ENCODE measurements around the gene CTU2. TPM values are rescaled to one million over a fixed set of nuclear protein-coding genes. Genes with fewer than 3 reads are reported as not detected.

Gene CTU2
- total RNA-seq, 1 experiment from 2014 or later, result 10.3 TPM

DNA sequence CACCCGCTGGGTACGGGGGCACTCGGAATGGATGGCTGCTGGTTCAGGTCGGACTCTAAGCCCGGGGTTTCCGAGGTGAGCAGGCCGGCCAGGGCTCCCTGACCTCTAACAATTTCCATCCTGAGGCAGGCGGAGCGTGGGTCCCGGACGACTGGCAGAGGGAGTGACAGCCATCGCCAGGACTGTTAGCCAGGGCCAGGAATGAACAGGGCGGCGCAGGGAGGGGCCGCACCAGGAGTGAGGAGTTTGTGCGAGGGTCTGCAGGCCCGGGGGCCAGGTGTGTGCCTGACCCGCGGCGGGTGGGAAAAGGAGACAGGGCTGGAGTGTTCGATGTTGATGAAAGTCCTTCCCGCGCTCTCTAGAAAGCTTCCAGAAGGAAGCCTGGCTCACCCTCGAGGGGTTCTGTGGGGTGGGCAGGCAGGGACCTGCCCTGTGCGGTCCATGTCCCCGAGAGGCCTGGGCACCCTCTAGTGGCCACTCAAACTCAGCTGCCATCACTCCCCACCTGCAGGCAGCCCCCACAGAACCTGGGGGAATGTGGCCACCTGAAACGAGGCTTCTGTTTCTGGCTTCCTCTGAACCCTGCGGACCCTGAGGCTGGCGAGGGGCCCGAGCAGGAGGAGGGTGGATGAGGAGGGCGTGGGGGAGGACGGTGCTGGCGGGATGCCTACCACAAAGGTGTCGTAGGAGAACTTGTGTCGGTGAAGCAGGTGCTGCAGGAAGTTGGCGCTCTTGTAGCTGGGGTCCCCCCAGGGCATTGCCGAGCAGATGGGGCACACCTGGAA, 8.3 kb upstream of the CTU2 start:
- H3K27me3 ChIP-seq, result no peaks in the 10 kb centered on the region
- H3K4me3 ChIP-seq, result no peak overlapping the region
- no peak for DNase-seq
- no peaks in the 10 kb centered on the region for H3K4me1 ChIP-seq
- H3K27ac ChIP-seq, result no peak overlapping the region
- no peaks in the 10 kb centered on the region for H3K36me3 ChIP-seq
- H3K9me3 ChIP-seq (replicated peaks), result no peaks in the 10 kb centered on the region

DNA sequence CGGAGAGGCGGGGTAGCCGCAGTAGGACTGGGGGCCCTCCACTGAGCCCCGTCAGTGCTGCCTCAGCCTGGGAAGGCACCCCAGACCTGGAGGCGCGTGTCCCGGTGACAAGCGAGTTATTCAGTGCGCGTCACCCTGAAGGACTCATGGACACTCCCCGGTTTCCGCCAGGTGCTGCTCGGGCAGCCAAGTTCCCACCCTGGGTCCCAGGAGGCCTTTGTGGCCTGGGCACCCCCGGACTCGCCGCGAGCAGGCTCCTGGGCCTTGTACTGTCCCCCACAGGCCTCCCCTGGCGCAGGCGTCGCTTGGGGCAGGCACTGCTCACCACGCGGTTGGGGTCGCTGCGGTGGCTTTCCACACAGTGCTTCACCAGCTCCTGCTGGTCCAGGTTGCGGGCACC, 7.7 kb upstream of the CTU2 start:
- Histone ChIP-seq H3K4me1 (no peaks in the 10 kb centered on the region), H3K27me3 (no peaks in the 10 kb centered on the region), H3K27ac (no peak overlapping the region), H3K9me3 (replicated peaks) (no peaks in the 10 kb centered on the region), H3K4me3 (no peak overlapping the region), H3K36me3 (no peaks in the 10 kb centered on the region)
- no peak for DNase-seq

DNA sequence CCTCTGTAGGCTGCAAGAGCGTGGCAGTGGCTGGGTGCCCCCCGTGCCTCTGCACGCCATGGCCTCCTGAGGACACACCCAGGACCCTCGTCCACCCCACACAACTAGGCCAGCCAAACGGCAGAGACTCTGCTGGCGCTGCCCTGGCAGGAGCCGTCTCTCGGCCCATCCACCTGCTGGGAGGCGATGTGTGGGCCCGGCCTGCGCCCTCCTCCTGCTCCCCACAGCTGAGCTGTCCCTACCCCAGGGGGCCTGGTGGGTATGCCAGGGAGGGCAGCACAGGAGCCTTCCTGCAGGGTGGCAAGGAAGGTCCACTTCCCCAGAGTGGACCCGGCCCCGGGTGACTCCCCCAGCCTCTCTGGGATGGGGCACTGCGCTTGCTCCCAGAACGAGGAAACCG, 7.1 kb upstream of the CTU2 start:
- no peak for DNase-seq
- Histone ChIP-seq H3K9me3 (replicated peaks) (no peaks in the 10 kb centered on the region), H3K27me3 (no peaks in the 10 kb centered on the region), H3K36me3 (no peaks in the 10 kb centered on the region), H3K4me3 (no peak overlapping the region), H3K4me1 (no peaks in the 10 kb centered on the region), H3K27ac (no peak overlapping the region)

DNA sequence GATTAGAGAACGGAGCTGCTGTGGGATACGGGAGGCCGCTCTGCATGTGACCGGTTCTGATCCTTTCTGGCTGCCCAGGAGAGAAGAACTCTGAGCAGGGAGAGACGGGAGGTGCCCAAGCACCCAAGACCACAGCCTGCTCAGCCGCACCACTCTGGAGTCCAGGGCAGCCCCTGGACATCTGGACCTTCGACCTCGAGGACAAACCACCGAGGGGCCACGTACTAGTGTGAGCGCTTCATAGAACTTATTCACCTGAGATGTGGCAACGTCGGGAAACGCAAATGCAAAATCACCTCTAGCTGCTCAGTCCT, 6.0 kb upstream of the CTU2 start:
- Histone ChIP-seq H3K9me3 (replicated peaks) (no peaks in the 10 kb centered on the region), H3K36me3 (no peaks in the 10 kb centered on the region), H3K4me3 (no peak overlapping the region), H3K27ac (no peak overlapping the region), H3K27me3 (no peaks in the 10 kb centered on the region), H3K4me1 (no peaks in the 10 kb centered on the region)
- DNase-seq, result no peak

DNA sequence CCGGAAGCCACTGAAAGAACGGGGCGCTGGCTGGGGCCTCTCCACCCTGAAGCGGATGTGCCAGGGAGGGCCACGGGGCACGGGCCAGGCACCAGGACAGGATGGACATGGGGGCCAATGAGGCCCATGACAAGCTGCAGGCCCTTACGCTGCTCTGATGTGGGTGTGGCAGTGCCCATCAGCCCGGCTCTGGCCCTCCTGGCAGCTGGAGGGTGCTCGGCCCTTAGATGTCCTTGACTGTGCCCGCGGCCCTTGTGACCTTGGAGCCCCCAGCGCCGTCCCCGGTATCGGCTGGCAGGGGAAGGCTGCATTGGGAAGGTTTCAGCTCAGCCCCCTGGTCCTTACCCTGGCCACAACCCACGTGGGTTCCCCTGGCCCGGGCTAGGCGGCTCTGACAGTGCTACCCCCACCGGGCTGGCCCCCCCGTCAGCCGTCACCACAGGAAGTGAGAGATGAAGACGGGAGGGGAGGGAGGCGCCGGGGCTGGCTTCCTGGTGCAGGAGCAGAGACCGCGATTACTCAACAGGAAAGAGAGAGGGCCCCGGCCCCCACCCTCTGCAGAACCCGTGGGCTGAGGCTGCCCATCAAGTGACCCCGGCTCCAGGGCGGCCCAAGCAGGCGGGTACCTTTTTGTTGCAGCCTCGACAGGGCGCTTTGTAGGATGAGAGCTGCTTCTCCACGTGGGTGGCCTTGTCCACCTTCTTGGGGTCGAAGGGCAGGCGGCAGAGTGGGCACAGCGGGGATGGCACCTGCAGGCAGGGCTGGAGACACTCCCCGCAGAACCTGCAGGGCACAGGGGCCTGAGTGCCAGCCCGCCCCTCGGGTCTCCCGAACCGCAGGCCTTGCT, 5.4 kb upstream of the CTU2 start:
- Histone ChIP-seq H3K36me3 (no peaks in the 10 kb centered on the region), H3K9me3 (replicated peaks) (no peaks in the 10 kb centered on the region), H3K27ac (no peak overlapping the region), H3K4me1 (no peaks in the 10 kb centered on the region), H3K4me3 (no peak overlapping the region), H3K27me3 (no peaks in the 10 kb centered on the region)
- no peak for DNase-seq

DNA sequence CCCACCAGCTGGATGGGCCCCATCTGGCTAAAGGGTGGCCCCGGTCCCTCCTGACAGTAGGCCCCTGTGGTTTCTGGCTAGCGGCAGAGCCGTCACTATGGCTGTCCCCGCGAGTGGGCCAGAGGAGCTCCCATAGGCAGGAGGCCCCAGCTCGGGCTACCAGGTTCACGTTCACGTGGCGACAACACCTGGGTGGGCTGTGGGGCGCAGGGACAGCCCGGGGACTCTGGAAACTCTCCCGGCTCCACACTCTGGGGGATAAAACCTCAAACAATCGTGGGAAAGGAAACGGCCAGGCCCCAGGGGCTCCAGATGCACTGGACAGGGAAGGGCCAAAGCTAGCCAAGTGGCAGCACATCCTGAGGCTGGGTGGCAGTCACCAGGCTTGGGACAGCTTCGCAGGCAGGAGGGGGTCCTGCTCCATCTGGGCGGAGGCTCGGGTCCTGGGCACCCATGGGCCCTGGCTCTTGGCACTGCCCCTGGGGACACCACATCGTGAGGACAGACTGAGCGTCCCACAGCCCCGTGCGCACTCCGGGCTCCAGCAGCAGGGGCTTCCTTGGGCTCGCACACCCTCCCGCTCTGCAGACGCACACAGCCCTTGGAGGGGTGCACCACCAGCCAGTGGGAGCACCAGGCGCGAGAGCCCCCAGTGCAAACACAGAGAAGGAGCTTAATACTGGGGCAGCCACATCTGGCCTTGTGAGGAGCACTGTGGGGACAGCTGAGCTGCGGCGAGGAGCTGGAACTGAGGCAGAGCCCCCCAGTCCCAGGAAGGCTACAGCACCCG, 4.5 kb upstream of the CTU2 start:
- Histone ChIP-seq H3K27me3 (no peaks in the 10 kb centered on the region), H3K4me1 (no peaks in the 10 kb centered on the region), H3K9me3 (replicated peaks) (no peaks in the 10 kb centered on the region), H3K27ac (no peak overlapping the region), H3K36me3 (no peaks in the 10 kb centered on the region), H3K4me3 (no peak overlapping the region)
- DNase-seq, result no peak

DNA sequence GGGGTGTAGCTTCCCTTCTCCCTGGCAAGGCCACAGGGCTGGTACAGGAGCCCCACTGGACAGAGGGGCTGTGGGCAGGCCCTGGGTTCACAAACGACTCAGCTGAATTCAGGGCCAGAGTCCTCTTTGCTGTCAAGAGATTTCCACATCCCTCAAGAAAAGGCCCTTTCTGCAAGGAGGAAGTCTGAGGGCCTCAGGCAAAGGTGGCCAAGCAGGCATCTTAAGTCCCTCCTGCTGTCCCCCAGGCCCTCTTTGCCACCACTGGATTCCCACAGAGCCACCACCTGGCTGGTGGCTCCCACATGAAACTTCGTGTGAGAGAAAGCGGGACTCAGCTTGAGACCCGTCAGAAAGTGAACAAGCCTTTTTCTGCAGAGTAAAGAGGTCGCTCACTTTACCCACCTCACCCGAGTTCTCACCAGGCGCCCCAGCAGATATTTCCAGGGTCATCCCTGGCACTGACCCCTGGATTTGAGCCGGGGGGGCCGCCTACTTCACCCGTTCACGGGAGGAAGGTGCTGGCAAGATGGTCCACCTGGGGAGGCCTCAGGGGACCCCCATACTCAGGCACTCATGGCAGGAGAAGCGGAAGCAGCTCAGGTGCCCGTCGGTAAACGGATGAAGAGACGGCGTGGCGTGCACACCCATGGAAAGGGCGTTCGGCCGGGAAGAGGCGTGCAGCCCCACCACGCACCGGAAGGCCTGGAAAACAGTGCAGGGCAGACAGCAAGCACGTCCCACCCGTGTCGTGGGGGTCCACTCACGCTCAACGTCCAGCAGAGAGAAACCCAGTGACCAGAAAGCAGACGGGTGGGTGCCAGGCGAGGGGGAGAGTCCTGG, 3.7 kb upstream of the CTU2 start:
- H3K36me3 ChIP-seq, result no peaks in the 10 kb centered on the region
- no peaks in the 10 kb centered on the region; the same call in 1 of the 2 replicates for H3K4me1 ChIP-seq
- no peaks in the 10 kb centered on the region for H3K27me3 ChIP-seq
- H3K4me3 ChIP-seq, result no peak overlapping the region
- no peaks in the 10 kb centered on the region for H3K9me3 ChIP-seq (replicated peaks)
- no peak overlapping the region for H3K27ac ChIP-seq
- DNase-seq, result no peak

DNA sequence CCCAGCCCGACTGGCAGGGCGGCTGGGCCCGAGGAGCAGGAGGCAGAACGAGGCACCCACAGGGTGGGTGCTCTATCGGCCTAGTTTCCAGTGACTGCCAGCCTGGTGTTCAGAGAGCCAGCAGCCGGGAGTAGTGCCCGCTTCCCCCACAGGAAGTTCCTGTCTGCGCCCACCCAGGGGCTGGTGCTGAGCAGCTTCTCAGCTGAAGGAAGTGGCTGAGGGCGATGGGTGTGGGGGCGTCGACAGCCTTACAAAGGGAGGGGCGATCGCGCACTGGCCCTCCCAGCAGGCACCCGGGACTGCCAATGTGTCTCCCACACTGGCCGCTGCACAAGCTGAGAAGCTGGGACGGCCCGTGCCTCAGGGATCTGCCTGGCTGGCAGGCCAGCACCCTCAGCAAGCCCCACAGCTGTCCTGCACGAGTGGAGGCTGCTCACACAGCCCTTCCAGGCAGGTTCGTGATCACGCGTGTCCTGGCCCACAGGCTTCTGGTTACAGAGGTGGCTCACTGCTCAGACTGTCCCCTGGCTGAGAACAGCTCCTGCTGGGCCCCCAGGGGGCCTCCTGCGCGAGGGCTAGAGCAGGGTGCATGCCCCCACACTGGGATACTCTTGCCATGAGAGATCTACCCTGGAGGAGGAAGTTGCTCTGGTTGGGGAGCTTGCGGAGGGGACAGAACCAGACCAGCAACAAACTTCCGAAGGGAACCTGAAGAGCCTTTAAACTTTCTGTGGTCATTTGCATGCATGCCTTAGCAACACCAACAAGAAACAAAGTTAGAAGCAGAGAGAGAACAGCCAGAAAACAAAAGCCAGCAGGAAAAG, 2.6 kb upstream of the CTU2 start:
- H3K36me3 ChIP-seq, result no peaks in the 10 kb centered on the region
- no peak overlapping the region for H3K27ac ChIP-seq
- no peaks in the 10 kb centered on the region for H3K9me3 ChIP-seq (replicated peaks)
- H3K4me1 ChIP-seq, result no peaks in the 10 kb centered on the region; the same call in 1 of the 2 replicates
- H3K4me3 ChIP-seq, result no peak overlapping the region
- DNase-seq, result no peak
- no peaks in the 10 kb centered on the region for H3K27me3 ChIP-seq

DNA sequence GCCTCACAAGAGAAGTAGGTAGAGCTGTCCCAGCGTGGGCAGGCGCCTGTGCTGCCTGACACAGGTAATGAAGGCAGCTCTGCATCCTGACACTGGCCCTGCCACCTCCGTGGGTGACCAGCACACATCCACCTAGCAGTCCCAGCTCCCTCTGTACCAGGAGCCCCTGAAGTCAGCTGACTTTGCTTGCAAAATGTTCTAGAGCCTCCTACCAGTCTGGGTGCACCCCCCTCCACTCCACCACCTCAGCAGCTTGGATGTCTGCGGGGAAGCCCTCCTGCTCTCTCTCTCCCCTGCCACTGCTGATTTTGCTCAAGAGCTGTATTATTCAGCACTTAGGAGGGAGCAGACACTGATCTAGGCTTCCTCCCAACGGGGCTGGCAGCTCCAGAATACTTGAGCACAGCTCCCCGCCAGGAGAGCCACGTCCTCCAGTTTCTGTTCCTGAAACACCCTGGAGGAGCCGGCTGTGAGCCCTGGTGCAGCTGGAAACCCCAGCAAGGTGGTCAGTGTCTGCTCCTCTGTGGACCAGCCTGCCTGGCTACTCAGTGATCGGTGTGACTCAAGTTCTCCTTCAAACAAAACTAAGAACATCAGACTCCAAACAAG, 1.1 kb upstream of the CTU2 start:
- DNase-seq, result no peak
- Histone ChIP-seq H3K4me3 (peak overlapping the region; percentile 97), H3K4me1 (no peaks in the 10 kb centered on the region; the same call in 1 of the 2 replicates), H3K27me3 (no peaks in the 10 kb centered on the region), H3K36me3 (no peaks in the 10 kb centered on the region), H3K9me3 (replicated peaks) (no peaks in the 10 kb centered on the region), H3K27ac (no peak overlapping the region)

DNA sequence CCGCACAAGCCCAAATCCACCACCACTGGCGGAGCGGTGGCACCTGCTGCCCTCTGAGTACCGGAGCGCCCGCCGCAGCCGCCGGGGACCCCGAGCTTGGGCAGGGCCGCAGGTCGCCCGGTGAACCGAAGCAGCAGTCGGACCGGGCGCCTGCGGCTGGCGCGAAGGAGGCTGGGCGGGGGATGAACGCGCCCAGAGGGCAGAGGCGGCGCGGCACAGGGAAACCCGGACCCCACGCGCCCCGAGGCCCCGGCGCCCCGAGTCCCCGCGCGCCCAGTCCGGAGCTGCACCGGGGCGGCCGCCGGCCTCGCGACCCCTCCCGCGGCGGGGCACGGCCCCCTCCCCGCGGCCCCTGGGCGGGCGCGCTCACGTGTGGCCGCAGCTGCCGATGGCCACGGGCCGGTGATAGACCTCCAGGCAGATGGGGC, 488 bp upstream of the CTU2 start:
- no peak overlapping the region for H3K27ac ChIP-seq
- no peaks in the 10 kb centered on the region; the same call in 1 of the 2 replicates for H3K4me1 ChIP-seq

DNA sequence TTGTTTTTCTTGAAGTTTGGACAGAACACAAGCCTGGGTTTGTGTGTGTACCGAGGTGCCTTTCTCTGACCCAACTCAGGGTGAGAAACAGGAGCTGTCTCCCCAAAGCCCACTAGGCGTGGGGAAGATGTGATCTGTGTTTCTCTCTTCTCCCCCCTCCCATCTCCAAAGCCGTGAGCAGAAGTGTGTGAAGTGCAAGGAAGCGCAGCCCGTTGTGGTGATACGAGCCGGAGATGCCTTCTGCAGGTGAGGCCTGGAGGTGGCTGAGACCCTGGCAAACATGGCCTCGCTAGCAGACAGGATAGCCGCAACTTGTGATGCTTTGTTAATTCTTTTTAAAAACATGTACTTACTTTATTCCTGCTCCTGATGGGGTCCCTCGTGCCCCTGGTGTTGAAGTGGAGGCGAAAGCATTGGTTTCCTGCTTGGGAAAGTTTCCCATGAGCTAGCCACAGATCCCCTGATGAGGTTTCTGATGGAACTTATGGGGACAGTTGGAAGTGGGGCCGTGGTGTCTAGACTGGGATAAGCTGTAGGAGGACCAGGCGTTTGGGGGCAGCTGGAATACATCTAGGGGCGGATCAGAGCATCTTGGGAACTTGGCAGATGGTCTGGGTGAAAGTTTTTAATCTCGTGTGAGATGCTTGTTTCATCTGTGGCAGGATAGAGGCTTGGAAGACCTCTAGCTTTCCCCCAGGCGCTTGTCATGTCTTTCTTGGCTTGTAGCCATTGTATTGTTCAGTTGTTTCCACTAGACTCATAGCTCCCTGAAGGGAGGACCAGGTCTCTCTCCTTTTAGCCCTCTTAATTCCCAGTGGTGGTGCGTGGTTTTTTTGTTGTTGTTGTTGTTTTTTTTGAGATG, 893 bp downstream of the CTU2 start:
- H3K36me3 ChIP-seq, result no peaks in the 10 kb centered on the region
- no peak overlapping the region for H3K27ac ChIP-seq
- DNase-seq, result no peak
- peak overlapping the region; percentile 97 for H3K4me3 ChIP-seq
- no peaks in the 10 kb centered on the region for H3K9me3 ChIP-seq (replicated peaks)
- no peaks in the 10 kb centered on the region; the same call in 1 of the 2 replicates for H3K4me1 ChIP-seq
- H3K27me3 ChIP-seq, result no peaks in the 10 kb centered on the region

More for the DNA sequence above, 488 bp upstream of the CTU2 start:
- H3K9me3 ChIP-seq (replicated peaks), result no peaks in the 10 kb centered on the region
- peak overlapping the region; percentile 97 for H3K4me3 ChIP-seq
- H3K27me3 ChIP-seq, result no peaks in the 10 kb centered on the region
- H3K36me3 ChIP-seq, result no peaks in the 10 kb centered on the region
- no peak for DNase-seq

DNA sequence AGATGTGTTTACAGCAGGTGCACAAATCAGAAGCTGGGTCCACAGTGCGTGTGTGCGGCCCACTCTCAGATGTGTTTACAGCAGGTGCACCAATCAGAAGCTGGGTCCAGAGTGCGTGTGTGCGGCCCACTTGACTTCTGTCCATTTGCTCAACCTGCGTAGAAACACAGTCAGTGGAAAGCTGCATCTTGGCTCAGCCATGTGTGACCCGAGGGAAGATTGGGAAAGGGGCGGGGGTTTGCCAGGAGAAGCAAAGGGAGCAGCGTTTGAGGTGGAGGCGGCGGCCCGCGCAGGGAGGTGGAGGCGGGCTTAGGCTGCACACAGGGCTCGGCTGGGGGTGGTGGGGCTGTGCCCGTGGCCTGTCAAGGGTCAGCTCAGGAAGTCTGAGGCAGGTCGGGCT, 4.3 kb downstream of the CTU2 start:
- H3K4me3 ChIP-seq, result no peak overlapping the region
- H3K36me3 ChIP-seq, result 0 out of 2 replicates have a peak, but pooled peaks cover 2% of the 10 kb centered on the region
- no peaks in the 10 kb centered on the region for H3K9me3 ChIP-seq (replicated peaks)
- no peak overlapping the region for H3K27ac ChIP-seq
- DNase-seq, result no peak
- no peaks in the 10 kb centered on the region for H3K27me3 ChIP-seq
- H3K4me1 ChIP-seq, result no peaks in the 10 kb centered on the region; the same call in 1 of the 2 replicates
